Inflammatory macrophage treated with lipopolysaccharide for 4 hours (primary cell): ENCODE data around the gene TTLL5.
A peak's percentile ranks its signal among the peaks of the same experiment; 100 is the strongest.

Experiments
- DNase-seq: peaks from one replicate; pipeline ENCODE4 v3.0.0-alpha.2; 2020

Gene TTLL5

GRCh38 chr14:75804570-75805275 is 143.7 kb downstream of the TTLL5 start:
- no peak for DNase-seq

- DNase-seq = no peak
Observed at GRCh38 chr14:75805646-75806045, 144.6 kb downstream of the TTLL5 start.

GRCh38 chr14:75806352-75806832 is 145.3 kb downstream of the TTLL5 start:
- DNase-seq = no peak

DNA sequence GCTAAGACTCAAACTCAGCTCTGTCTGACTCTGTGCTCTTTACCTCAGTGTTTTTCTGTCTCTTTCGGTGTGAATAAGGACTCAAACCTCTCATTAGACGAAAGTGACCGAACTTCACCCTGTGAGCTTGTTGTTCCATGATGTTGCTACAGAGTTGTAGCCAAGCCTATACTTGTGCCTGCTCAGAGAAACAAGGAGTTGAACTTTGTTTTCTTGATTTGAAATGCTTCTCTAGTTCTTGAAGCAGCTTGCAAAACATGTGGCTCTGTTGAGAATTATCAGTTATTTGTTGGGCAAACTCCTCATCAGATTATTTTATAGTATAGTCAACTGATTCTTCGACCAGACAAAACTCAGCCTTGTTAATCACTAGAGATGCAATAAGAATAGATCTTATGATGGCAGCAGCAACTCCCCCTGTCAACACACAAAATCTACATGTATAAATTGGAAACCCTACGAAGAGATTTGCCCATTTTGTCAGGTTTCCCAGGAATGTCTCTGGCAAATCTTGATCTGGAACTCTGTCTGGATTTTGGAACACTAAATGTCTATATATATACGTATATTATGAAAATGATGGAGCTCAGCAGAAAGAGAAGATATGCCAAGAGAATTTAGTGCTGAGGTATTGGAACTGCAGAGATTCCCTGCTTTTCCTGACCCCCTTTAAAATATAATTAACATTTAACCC is 146.8 kb downstream of the TTLL5 start:
- DNase-seq = no peak

- no peak for DNase-seq
Observed at GRCh38 chr14:75811136-75811829, 150.2 kb downstream of the TTLL5 start.

- no peak for DNase-seq
Observed at GRCh38 chr14:75811872-75812499, 150.9 kb downstream of the TTLL5 start.

DNA sequence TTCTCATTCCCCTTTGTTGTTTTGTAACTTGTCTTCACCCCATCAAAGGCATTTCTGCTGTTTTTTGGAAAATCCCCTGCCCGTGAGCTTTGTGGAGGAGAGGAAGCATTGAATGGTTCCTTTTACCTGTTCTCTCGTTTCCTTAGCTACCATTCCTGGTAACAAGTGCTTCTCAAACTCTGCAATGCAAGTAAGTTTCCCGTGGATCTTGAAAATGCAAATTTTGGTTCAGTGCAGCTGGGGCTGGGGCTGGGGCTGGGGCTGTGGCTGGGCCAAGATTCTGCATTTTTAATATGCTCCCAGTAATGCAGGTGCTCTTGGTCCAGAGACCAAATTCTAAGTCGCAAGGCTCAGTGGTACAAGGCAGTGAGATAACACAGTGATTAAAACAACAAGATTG is 151.6 kb downstream of the TTLL5 start:
- no peak for DNase-seq

DNA sequence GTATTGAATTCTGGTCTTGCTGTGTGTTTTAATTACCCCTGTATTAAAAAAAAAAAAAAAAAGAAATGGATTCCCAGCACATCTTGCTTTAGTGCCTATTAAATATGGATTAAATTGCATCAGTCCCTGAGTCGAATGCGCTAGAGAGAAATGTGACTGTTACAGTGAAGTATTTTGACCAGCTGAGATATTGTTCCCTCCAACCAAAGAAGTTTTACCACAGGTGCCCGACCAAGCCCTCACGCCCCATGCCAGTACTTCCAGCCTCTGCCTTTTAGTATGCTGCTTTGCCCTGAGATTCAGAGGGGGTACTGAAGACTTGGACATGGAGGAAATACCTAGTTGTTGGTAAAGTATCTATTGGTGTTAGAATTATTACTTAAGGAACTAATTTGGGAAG is 159.7 kb downstream of the TTLL5 start:
- no peak for DNase-seq

- DNase-seq = no peak
Observed at GRCh38 chr14:75821831-75822521, 160.9 kb downstream of the TTLL5 start.

GRCh38 chr14:75822522-75823141 is 161.6 kb downstream of the TTLL5 start:
- DNase-seq = no peak

GRCh38 chr14:75823334-75823733 is 162.3 kb downstream of the TTLL5 start:
- DNase-seq = no peak

DNA sequence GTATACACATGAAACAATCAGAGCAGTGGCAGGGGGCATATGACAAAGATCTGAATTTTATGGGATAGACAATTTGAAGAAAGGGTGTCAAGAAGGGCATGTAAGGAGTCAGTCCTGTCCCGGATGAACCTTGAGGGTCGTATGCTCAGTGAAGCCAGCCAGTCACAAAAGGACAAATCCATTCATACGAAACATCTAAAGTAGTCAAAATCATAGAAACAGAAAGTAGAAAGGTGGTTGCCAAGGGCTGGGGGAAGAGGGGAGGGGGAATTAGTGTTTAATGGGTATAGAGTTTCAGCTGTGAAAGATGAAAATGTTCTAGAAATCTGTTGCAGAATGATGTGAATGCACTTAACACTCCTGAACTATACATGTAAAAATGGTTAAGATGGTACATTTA is 163.3 kb downstream of the TTLL5 start:
- DNase-seq = no peak

DNA sequence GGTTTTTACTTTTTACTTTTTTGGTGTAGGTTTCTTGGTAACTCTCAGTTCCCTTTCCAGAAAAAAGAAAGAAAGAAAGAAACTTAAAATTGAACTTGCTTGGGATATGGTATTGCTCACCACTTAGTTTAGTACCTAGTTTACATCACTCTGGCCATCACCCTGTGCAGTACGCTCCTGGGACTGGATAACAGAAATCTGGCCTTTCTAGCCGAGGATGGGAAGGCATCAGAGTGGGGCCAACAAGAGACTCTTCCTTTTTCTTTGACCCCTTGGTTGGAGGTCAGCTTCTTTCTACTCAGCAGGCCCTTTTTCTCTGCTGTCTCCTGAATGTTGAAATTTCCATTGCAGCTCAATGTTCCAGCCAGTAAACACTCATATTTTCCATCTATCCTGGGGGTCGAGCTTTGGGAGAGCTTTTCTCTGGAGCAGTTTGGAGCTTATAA is 164.1 kb downstream of the TTLL5 start:
- no peak for DNase-seq

DNA sequence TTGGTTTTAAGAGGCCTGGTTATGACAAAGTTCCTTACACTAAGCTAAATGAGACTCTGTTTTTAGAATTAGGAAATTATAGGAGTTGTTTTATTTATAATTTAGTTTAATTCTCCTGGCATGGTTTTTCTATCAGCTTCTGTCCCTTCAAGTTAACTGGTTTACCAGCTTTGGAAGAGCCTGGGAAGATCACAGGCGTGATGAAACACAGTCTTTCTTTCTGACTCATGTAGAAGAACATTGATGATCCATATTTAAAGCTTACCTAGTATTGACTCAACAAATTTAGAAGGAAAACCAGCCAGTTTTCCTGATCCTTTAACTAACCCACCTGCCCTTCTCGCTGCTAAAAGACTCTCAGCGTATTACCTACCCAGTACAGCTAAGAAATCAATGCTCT is 165.6 kb downstream of the TTLL5 start:
- DNase-seq = no peak

- no peak for DNase-seq
Observed at GRCh38 chr14:75827331-75827730, 166.3 kb downstream of the TTLL5 start.

- no peak for DNase-seq
Observed at GRCh38 chr14:75829316-75829715, 168.3 kb downstream of the TTLL5 start.

- peak; percentile 44 for DNase-seq
Observed at GRCh38 chr14:75831455-75831854, 170.4 kb downstream of the TTLL5 start.

DNA sequence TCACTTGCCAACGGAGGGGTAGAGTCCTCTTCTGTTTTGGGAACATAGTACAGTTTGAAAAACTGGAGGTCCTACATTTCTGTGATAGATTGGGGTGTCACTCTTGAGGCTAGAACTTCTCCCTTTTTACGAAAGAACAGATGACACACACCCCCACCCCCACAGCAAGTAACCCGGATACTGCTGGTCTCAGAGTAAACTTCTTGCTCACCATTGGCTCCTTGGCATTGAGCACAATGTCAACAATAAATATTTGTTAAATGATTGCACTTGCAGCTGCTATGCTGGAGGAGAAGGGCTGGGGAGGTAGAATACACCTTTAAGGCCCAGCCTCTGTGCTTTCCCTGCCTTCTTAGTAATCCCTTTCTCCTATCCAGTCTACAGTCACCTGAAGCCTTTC is 170.9 kb downstream of the TTLL5 start:
- peak; percentile 29 for DNase-seq

DNA sequence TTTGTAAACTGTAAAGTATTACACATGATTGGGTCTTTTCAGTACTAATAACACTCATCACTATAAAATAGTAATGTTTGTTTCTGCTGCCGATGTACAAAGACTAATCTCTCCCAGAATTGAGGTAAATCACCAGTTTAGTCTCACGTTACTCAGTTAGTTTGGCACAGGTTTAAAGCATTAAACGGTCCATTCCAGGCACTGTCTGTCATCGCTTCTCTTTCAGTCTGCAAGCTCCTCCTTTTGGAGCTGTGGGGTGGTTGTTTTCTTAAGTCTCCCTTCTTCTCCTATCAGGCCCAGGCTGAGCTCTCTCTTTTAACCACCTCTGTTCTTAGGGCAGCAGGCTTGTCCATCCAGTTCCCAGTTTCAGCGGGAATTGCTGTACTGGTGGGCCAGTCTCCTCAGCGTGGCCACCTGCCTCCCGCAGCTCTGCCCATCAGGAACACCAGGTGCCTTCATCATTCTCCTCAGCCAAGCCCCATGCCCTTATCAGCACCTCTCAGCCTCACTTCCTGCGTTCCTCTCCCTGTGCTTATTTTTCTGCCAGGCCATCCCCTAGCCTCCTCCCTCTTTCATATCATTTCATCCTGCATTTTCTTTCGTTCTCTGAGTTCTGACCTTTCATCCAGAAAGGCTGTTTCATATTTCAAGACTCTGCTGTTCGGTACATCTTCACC is 171.7 kb downstream of the TTLL5 start:
- DNase-seq = no peak

DNA sequence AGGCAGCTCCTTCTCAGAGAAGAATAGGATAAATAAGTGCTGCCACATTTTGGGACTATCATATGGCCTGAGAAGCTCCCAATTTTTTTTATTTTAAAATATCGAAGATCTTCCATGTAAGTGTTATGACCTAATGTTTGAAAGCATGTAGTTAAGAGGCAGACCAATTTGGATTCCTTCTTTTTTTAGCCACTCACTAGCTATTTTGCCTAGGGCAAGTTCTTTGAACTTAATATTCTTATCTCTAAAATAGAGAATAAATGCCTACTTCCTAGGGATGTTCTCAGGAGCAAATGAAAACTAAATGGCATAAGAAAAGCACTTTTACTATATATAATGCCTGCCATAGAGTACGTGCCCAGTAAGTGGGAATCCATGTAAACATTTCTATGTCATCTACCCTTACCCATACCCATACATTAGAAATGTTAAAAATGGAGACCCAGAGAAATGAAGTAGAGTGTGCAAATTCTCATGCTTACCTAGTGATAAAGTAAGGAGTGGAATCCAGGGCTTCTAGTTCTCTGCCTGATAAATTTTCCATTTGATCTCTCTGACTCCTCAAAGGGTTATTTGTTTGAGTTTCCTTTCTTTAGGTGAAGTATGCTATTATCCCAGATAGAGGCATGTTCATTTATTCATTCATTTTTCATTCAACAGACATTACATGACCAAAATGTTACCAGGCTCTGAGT is 172.4 kb downstream of the TTLL5 start:
- no peak for DNase-seq

GRCh38 chr14:75835156-75835725 is 174.2 kb downstream of the TTLL5 start:
- no peak for DNase-seq
